HG03025 (cell line): ENCODE results near the gene PARP1.
A peak's percentile ranks its signal among the peaks of the same experiment; 100 is the strongest.
"Not testable (repeated sequence)": the region's sequence is repeated elsewhere in the genome, so short reads cannot be mapped to it uniquely, and the experiment has no call there.

Experiments
- ATAC-seq: cut with Tn5 transposase; IDR thresholded peaks from one replicate; pipeline ENCODE4 v1.9.1; 2021; ENCODE audit warnings: mild to moderate bottlenecking, moderate library complexity; ENCODE audit not compliant: unreplicated experiment, low FRiP score

PARP1 gene

GRCh38 chr1:226357416-226357815, 50.5 kb downstream of the PARP1 start:
- ATAC-seq, result no peak

- peak; percentile 49 for ATAC-seq
Measured at GRCh38 chr1:226355669-226356551, 52.0 kb downstream of the PARP1 start.

DNA sequence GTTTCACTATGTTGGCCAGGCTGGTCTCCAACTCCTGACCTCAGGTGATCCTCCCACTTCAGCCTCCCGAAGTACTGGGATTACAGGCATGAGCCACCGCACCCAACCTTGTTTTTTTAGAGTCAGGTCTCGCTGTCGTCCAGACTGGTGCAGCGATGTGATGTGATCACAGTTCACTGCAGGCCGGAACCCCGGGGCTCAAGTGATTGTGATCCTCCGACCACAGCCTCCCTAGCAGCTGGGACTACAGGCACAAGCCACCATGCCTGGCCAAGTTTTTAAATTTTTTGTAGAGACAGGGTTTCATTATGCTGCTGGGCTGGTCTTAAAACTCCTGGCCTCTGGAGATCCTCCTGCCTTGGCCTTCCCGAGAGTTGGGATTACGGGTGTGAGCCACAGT, 52.9 kb downstream of the PARP1 start:
- no peak for ATAC-seq

GRCh38 chr1:226353698-226354525, 54.0 kb downstream of the PARP1 start:
- ATAC-seq, result no peak

GRCh38 chr1:226351709-226352108, 56.2 kb downstream of the PARP1 start:
- ATAC-seq, result no peak

DNA sequence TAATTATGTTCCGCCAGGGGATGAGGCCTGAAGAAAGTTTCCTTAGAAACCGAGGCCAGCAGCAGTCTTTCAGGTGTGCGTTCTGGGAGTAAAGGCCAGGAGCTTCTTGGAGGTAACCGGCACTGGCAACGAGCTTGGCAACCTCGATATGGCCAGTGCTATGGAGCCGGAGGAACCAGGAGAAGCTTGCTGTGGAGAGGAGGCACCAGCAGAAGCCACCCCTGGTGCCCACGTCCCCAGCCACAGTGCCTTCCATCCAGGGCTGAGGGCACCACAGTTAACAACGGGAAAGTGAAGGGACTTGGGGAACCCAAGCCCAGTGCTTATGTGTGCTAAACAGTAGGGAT, 57.4 kb downstream of the PARP1 start:
- ATAC-seq, result no peak

GRCh38 chr1:226349801-226350518, 57.9 kb downstream of the PARP1 start:
- ATAC-seq, result peak; percentile 72

- ATAC-seq, result no peak
Measured at GRCh38 chr1:226349081-226349480, 58.8 kb downstream of the PARP1 start.

GRCh38 chr1:226344441-226345259, 63.2 kb downstream of the PARP1 start:
- ATAC-seq, result no peak

GRCh38 chr1:226342656-226343055, 65.2 kb downstream of the PARP1 start:
- ATAC-seq, result no peak

DNA sequence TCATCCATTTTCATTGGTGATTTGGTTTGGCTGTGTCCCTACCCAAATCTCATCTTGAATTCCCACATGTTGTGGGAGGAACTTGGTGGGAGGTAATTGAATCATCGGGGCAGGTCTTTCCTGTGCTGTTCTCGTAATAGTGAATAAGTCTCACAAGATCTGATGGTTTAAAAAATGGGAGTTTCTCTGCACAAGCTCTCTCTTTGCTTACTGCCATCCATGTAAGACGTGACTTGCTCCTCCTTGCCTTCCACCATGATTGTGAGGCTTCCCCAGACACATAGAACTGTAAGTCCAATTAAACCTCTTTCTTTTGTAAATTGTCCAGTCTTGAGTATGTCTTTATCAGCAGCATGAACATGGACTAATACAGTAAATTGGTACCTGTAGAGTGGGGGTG, 67.8 kb downstream of the PARP1 start:
- ATAC-seq, result not testable (repeated sequence)

- no peak for ATAC-seq
Measured at GRCh38 chr1:226337276-226337875, 70.5 kb downstream of the PARP1 start.

- no peak for ATAC-seq
Measured at GRCh38 chr1:226335661-226336060, 72.2 kb downstream of the PARP1 start.

DNA sequence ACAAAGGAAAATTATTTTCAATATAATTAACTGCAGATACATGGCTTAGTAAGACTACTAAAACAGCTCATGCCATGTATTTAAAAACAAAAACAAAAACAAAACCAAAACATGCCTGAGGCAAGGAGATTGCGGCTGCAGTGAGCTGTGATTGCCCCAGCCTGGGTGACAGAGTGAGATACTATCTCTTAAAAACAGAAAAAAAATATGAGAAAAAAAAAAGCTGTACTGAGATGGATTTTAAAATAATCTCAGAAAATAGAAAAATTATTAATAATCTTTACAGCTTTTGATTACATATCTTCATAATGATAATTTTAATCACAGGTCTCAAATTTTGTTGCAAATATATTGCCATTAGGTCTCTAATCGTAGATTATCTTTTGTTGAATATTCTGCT, 74.9 kb downstream of the PARP1 start:
- ATAC-seq, result no peak

DNA sequence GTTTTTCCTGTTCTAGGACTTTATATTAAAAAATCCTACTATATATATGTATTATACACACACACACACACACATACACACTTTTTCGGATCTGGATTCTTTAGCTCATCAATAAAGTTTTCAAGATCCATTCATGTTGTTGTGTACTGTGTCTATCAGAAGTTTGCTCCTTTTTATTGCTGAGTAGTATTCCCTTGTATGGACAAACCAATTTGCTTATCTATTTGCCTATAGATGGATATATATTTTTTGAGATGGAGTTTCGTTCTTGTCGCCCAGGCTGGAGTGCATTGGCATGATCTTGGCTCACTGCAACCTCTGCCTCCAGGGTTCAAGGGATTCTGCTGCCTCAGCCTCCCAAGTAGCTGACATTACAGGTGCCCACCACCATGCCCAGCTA, 78.7 kb downstream of the PARP1 start:
- no peak for ATAC-seq

DNA sequence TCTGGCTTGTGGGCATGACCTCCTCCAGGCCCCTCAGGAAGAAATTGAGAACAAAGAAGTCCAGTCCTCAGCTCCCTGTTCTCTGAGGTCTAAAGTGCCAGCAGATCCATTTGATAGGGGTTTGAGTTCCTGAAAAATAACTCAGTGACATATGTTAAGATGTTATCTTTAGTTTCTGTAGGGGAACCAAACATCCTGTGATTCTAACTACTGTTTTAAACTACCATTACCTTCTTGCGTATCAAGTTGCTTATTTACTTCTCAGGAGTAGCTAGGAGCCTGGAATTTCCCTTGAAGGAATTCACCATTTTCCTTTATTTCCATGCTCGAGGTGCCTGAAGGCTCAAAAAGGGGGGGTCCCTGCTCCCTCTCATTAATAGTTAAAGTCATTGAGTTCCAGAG, 80.1 kb downstream of the PARP1 start:
- ATAC-seq, result no peak

DNA sequence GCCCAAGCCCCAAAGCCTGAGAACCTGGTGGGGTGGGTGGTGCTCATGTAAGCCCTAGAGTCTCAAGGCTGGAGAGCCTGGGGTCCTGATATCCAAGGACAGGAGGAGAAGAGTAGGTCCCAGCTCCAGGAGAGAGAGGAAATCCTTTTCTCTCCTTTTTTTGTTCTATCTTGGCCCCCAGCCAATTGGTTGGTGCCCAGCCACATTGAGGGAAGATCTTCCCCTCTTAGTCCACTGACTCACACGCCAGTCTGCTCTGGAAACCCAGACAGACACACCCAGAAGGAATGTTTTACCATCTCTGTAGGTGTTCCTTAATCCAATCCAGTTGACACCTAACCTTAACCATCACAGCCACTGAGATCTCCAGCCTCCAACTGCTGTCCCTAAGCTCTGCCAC, 82.7 kb downstream of the PARP1 start:
- ATAC-seq, result no peak

- no peak for ATAC-seq
Measured at GRCh38 chr1:226324479-226324878, 83.4 kb downstream of the PARP1 start.

GRCh38 chr1:226322986-226323385, 84.9 kb downstream of the PARP1 start:
- no peak for ATAC-seq

DNA sequence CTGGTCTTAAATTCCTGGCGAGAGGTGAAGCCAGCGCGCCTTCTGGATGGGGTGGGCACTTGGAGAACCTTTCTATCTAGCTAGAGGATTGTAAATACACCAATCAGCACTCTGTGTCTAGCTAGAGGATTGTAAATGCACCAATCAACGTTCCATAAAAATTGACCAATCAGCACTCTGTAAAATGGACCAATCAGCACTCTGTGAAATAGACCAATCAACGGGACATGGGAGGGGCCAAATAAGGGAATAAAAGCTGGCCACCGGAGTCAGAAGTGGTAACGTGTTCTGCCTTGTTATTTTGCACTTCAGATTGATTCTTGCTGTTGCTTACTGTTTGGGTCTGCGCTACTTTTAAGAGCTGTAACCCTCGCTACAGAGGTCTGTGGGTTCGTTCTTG, 87.0 kb downstream of the PARP1 start:
- no peak for ATAC-seq
